ENCODE measurements around the gene CD300LD.

Gene CD300LD

GRCh38 chr17:74595037-74595750 lies 3.1 kb upstream of the CD300LD start:
- no peak for ATAC-seq

GRCh38 chr17:74591503-74591902 lies 580 bp downstream of the CD300LD start:
- ATAC-seq = no peak
- TF ChIP-seq ZNF8 (CRISPR knock-in tag; IDR thresholded peaks at IDR 0.05) (0 out of 2 replicates have a peak, but pooled peaks have one; percentile 6), PPARA (CRISPR knock-in tag; IDR thresholded peaks at IDR 0.05; ENCODE audit: borderline replicate concordance) (no peak)

More at GRCh38 chr17:74595037-74595750, 3.1 kb upstream of the CD300LD start:
- TF ChIP-seq ZC3H10 (CRISPR knock-in tag; IDR thresholded peaks at IDR 0.05) (no peak), ZFP3 (CRISPR knock-in tag; IDR thresholded peaks at IDR 0.05) (no peak), ZNF70 (CRISPR knock-in tag; IDR thresholded peaks at IDR 0.05) (no peak), TOX (CRISPR knock-in tag; IDR thresholded peaks at IDR 0.05; ENCODE audit: borderline replicate concordance) (no peak), TCF4 (CRISPR knock-in tag; IDR thresholded peaks at IDR 0.05; ENCODE audit: borderline replicate concordance) (no peak), ARNTL (CRISPR knock-in tag; IDR thresholded peaks at IDR 0.05; ENCODE audit: borderline replicate concordance, low read depth) (no peak), ZFP30 (CRISPR knock-in tag; IDR thresholded peaks at IDR 0.05) (no peak), PPARA (CRISPR knock-in tag; IDR thresholded peaks at IDR 0.05; ENCODE audit: borderline replicate concordance) (no peak), RARB (CRISPR knock-in tag; IDR thresholded peaks at IDR 0.05) (no peak), BACH2 (CRISPR knock-in tag; IDR thresholded peaks at IDR 0.05; ENCODE audit: borderline replicate concordance) (no peak), ESRRG (CRISPR knock-in tag; IDR thresholded peaks at IDR 0.05) (no peak), CSDC2 (CRISPR knock-in tag; IDR thresholded peaks at IDR 0.05) (no peak), SNAI2 (CRISPR knock-in tag; IDR thresholded peaks at IDR 0.05) (no peak), CSRNP3 (CRISPR knock-in tag; IDR thresholded peaks at IDR 0.05) (no peak), CREB5 (CRISPR knock-in tag; IDR thresholded peaks at IDR 0.05; ENCODE audit: low read depth) (no peak), GLIS3 (CRISPR knock-in tag; IDR thresholded peaks at IDR 0.05) (no peak), PATZ1 (CRISPR knock-in tag; IDR thresholded peaks at IDR 0.05; ENCODE audit: borderline replicate concordance) (no peak)

GRCh38 chr17:74585711-74586110 lies 6.4 kb downstream of the CD300LD start:
- TF ChIP-seq CREB5 (CRISPR knock-in tag; IDR thresholded peaks at IDR 0.05; ENCODE audit: low read depth) (no peak), TSHZ2 (CRISPR knock-in tag; IDR thresholded peaks at IDR 0.05) (no peak), ISL1 (CRISPR knock-in tag; IDR thresholded peaks at IDR 0.05) (no peak), ZFP30 (CRISPR knock-in tag; IDR thresholded peaks at IDR 0.05) (no peak)

More at GRCh38 chr17:74585711-74586110, 6.4 kb downstream of the CD300LD start:
- no peak for ATAC-seq
